HG02973 (cell line): Measurements from ENCODE around the gene CYTH4.

Source experiments
- ATAC-seq: cut with Tn5 transposase; IDR thresholded peaks from one replicate; pipeline ENCODE4 v1.9.1; 2021; ENCODE audit warnings: moderate library complexity; ENCODE audit not compliant: unreplicated experiment

Gene CYTH4

DNA sequence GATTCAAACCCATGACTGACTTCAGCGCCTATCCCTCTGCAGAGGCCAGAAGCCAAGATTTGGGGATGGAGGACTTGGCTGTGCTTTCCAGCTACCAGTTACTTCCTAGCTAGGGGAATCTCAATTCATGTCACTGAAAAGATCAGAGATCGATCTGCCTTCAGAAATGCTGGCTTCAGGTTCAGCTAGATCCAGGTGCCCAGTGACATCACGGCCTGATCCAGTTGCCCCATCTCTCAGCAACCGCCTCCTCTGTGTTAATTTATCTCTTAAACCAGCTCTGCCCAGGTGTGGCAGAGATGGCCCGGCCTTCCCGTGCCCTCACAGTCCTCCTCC lies 24.2 kb downstream of the CYTH4 start:
- ATAC-seq, result no peak

DNA sequence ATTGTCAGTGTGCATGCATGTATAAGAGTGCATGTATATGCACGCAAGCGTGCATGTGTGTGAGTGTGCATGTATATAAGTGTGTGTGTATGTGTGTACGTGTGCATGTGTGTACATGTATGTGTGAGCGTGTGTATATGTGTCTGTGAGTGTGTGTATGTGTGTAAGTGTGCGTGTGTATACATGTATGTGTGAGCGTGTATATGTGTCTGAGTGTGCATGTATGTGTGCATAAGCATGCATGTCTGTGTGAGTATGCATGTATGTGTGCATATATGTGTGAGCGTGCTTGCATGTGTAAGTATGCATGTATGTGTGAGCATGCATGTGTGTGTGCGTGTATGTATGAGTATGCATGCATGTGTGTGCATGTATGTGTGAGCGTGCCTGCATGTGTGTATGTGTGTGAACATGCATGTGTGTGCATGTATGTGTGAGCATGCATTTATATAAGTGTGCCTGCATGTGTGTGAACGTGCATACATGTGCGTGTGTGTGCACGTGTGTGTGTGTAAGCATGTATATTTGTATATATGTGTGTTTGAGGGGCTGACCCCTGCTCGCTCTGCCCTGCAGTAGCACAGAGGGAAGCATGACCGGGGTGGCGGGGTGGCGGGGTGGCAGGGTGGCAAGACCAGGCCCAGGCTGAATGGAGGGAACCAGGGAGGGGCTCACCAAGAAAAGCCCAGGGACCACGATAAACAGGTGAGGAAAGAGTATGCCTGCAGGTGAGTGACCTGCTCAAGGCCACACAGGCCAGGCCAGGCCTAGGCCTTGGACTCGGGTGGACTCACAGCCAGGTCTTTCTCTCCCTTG lies 26.3 kb downstream of the CYTH4 start:
- no peak for ATAC-seq

- ATAC-seq, result no peak
These were observed 27.1 kb downstream of the CYTH4 start for GRCh38 chr22:37309211-37310074.

- no peak for ATAC-seq
These were observed 27.8 kb downstream of the CYTH4 start for GRCh38 chr22:37310075-37310606.

- ATAC-seq, result no peak
These were observed 28.7 kb downstream of the CYTH4 start for GRCh38 chr22:37310815-37311595.

DNA sequence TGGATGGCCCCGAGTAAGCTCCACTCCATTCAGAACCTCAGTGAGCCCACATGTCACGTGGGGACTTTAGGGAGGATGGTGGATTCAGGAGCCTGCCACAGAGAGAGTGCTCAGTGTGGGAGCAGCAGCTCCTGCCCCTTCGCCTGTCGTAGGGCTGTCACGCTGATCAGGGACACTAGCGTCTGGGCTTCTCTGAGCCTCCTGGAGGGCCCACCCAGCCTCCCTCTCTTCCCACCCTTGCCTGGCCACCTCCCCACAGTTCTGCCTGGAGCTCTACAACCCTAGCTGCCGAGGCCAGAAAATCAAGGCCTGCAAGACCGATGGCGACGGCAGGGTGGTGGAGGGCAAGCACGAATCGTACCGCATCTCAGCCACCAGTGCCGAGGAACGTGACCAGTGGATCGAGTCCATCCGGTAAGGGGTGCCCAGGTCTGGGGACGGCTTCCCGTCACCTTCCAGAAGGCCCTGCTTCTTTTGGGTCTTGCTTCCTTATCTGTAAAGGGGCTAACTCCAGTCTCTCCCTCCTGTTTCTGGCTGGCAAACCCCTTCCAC lies 29.5 kb downstream of the CYTH4 start:
- no peak for ATAC-seq

GRCh38 chr22:37312549-37313183 lies 30.4 kb downstream of the CYTH4 start:
- no peak for ATAC-seq

GRCh38 chr22:37313376-37314314 lies 31.3 kb downstream of the CYTH4 start:
- no peak for ATAC-seq

GRCh38 chr22:37314315-37315074 lies 32.2 kb downstream of the CYTH4 start:
- no peak for ATAC-seq

DNA sequence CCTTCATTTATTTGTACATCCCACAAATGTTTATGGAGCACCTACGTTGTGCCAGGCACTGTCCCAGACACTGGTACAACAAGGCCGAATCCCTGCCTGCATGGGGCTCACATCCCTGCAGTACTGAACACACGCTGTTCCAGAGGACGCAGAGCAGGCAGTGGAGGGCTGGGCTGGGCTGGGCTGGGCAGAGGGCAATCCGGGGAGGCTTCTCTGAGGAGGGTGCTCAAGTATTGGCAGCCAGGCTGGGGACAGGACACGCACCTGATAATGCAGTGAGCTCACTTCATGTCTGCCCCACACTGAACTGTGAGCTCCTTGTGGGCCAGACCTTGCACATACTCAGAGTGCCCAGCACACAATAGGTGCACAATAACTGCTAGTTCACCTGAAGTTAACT lies 34.1 kb downstream of the CYTH4 start:
- no peak for ATAC-seq

DNA sequence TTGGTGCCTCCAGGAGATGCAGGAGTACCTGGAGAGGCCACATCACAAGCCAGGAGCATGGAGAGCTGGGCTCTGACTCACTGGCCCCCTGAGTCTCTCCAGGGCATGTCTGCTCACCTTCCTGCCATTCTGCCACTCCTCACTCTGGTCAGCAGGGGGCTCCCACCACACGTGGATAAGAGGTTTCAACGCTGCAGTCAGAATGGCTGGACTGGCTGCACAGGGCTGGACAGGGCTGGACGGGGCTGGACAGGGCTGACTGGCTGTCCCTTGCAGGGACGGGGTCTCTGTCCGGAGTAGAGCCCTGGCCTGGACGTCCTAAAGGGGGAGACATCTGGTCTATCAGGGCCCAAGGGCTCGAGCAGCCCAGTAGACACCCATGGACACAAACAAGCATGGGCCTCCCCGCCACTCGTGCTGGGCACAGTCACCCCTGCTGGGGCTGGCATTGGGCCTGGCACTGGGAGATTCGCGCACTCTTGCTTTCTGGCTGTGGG lies 34.6 kb downstream of the CYTH4 start:
- no peak for ATAC-seq

- no peak for ATAC-seq
These were observed 35.4 kb downstream of the CYTH4 start for GRCh38 chr22:37317698-37318210.

GRCh38 chr22:37318364-37319109 lies 36.2 kb downstream of the CYTH4 start:
- no peak for ATAC-seq

GRCh38 chr22:37319469-37319868 lies 37.2 kb downstream of the CYTH4 start:
- no peak for ATAC-seq

DNA sequence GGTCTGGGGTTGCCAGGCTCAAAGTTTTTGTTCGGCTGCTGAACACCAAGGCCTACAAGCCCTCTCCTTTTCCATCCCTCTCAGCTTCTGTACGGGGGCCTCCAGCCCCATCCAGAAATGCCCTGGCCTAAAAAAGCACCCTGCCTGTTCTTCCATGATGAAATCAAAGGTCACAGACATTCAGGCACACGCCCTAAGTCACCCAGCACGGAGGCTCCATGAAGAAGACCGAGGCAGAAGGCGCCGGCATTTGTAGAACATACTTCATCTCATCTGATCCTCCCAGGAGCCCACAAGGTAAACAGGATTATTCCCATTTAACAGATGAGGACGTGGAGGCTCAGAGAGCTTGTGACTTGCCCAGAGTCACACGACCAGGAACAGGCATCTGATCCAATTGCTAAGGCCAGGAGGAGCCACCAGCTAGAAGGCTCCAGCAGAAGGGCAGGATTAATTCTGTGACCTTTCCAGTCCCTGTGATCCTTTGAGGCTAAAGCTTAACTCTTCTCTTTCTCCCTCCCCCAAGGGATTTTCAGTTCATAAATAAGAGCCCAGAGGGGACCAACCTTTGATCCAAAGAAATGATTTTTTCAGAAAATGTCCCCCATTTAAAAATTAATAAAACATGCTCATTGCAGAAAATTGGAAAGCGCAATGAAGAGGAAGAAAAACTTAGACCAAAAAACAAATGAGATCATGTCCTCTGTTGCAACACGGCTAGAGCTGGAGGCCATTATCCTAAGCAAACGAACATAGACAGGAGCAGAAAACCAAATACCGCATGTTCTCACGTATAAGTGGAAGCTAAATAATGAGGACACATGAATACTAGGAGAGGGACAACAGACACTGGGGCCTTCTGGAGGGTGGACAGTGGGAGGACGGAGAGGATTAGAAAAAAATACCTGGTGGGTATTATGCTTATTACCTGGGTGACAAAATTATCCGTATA lies 38.7 kb downstream of the CYTH4 start:
- no peak for ATAC-seq

- no peak for ATAC-seq
These were observed 42.2 kb downstream of the CYTH4 start for GRCh38 chr22:37324340-37325038.
